ENCODE results near the gene POU2F1. TPM values are rescaled to one million over a fixed set of nuclear protein-coding genes. Genes with fewer than 3 reads are reported as not detected.

Gene POU2F1
- total RNA-seq, 2 experiments from 2014 or later: 20.3 to 21.6 TPM

Other genes starting within 250 kb of the POU2F1 start
- 10 to 100 TPM in 1 of 2 experiments, 1 to 10 TPM in 1; 9.1 to 14.6 TPM for gene ILDR2, start 245.3 kb upstream of the POU2F1 start, total RNA-seq
- under 1 TPM in 1 of 2 experiments, not detected in 1; 0.11 TPM for gene MAEL, start 231.6 kb upstream of the POU2F1 start, total RNA-seq
- gene GPA33, start 130.5 kb upstream of the POU2F1 start, total RNA-seq: under 1 TPM; 0.39 to 0.56 TPM
- gene STYXL2, start 126.8 kb upstream of the POU2F1 start, total RNA-seq: not detected

Data from activated CD4-positive, alpha-beta T cell treated with anti-CD3 and anti-CD28 coated beads for 36 hours (primary cell).